SU-DHL-6 (cell line): ENCODE measurements around the gene SLC4A8.
"Not testable (repeated sequence)": the region's sequence is repeated elsewhere in the genome, so short reads cannot be mapped to it uniquely, and the experiment has no call there.

Experiments
- H2AFZ ChIP-seq: fragments of 200-600 bp; sonication (generic); 2 replicates; pipeline ENCODE4 v1.6.1; 2014; ENCODE audit warnings: low read depth, mild to moderate bottlenecking, moderate library complexity, mixed read lengths, antibody characterized with exemption, low read length; ENCODE audit not compliant: severe bottlenecking
- H3F3A ChIP-seq: fragments of 200-600 bp; shearing (Covaris generic); 2 replicates; pipeline ENCODE4 v1.6.0; 2016; ENCODE audit warnings: antibody characterized with exemption, mild to moderate bottlenecking; ENCODE audit not compliant: insufficient read depth
- H3K27ac ChIP-seq: fragments of 200-600 bp; sonication (generic); 2 replicates; pipeline ENCODE4 v1.5.1; 2016; ENCODE audit warnings: low read depth, mild to moderate bottlenecking, low read length, moderate library complexity, mixed read lengths
- H3K27me3 ChIP-seq: fragments of 200-600 bp; sonication (generic), shearing (Covaris generic); 2 replicates; pipeline ENCODE4 v1.6.0; 2014; ENCODE audit warnings: mild to moderate bottlenecking, low read length
- H3K36me3 ChIP-seq: fragments of 200-600 bp; sonication (generic); 2 replicates; pipeline ENCODE4 v1.6.1; 2014; ENCODE audit warnings: mild to moderate bottlenecking, low read length, mixed read lengths
- H3K4me2 ChIP-seq: fragments of 300-600, 200-600 bp; shearing (Covaris generic), sonication (generic); 2 replicates; pipeline ENCODE4 v1.6.0; 2014; ENCODE audit warnings: low read length, low read depth, mild to moderate bottlenecking; ENCODE audit not compliant: poor library complexity, severe bottlenecking
- H3K4me3 ChIP-seq: fragments of 200-600 bp; sonication (generic); 2 replicates; pipeline ENCODE4 v1.5.1; 2014; ENCODE audit warnings: antibody characterized with exemption, low read length, mild to moderate bottlenecking, mixed read lengths; ENCODE audit not compliant: insufficient read depth, poor library complexity, severe bottlenecking
- H3K79me2 ChIP-seq: fragments of 200-600 bp; sonication (generic); 2 replicates; pipeline ENCODE4 v1.6.1; 2014; ENCODE audit warnings: mild to moderate bottlenecking, low read length, moderate library complexity; ENCODE audit not compliant: insufficient read depth
- H3K9ac ChIP-seq: fragments of 200-600 bp; sonication (generic); 2 replicates; pipeline ENCODE4 v1.7.0; 2014; ENCODE audit warnings: mild to moderate bottlenecking, low read length
- H3K9me2 ChIP-seq: fragments of 200-600 bp; sonication (generic); replicated peaks from 2 replicates; pipeline ENCODE4 v1.6.1; 2014; ENCODE audit warnings: low read length; ENCODE audit not compliant: insufficient read depth
- H3K9me3 ChIP-seq: fragments of 200-600 bp; sonication (generic); 2 replicates; pipeline ENCODE4 v1.6.1; 2014; ENCODE audit warnings: low read length, mixed read lengths; ENCODE audit not compliant: insufficient read depth
- H4K20me1 ChIP-seq: fragments of 200-600 bp; sonication (generic); 2 replicates; pipeline ENCODE4 v1.6.1; 2014; ENCODE audit warnings: low read depth, mild to moderate bottlenecking, antibody characterized with exemption, low read length, moderate library complexity, mixed read lengths
- CTCF ChIP-seq: fragments of 200-600 bp; sonication (generic); IDR thresholded peaks from one replicate; pipeline ENCODE4 v1.5.1; 2017; ENCODE audit warnings: antibody characterized with exemption, mild to moderate bottlenecking, low read length, moderate library complexity; ENCODE audit not compliant: insufficient read depth, poor library complexity, severe bottlenecking
- EZH2phosphoT487 ChIP-seq: fragments of 200-600 bp; sonication (generic), shearing (Covaris generic); conservative IDR thresholded peaks from 2 replicates; pipeline ENCODE4 v1.6.1; 2018; ENCODE audit warnings: mild to moderate bottlenecking, antibody characterized with exemption, low read length, moderate library complexity, mixed read lengths

SLC4A8 gene

GRCh38 chr12:51449580-51450246 lies 25.1 kb downstream of the SLC4A8 start:
- Histone ChIP-seq H3K9me2 (no peaks in the 10 kb centered on the region), H3K27ac (no peak overlapping the region), H3K36me3 (no peaks in the 10 kb centered on the region), H4K20me1 (no peaks in the 10 kb centered on the region), H3K9me3 (no peaks in the 10 kb centered on the region), H3K79me2 (no peaks in the 10 kb centered on the region), H3K27me3 (no peaks in the 10 kb centered on the region), H2AFZ (no peak overlapping the region), H3F3A (no peaks in the 10 kb centered on the region), H3K4me3 (no peak overlapping the region), H3K9ac (no peak overlapping the region), H3K4me2 (no peak overlapping the region)
- TF ChIP-seq CTCF (no peak), EZH2phosphoT487 (no peak)

GRCh38 chr12:51450333-51450732 lies 25.7 kb downstream of the SLC4A8 start:
- Histone ChIP-seq H3K9me2 (no peaks in the 10 kb centered on the region), H2AFZ (no peak overlapping the region), H3F3A (no peaks in the 10 kb centered on the region), H3K36me3 (no peaks in the 10 kb centered on the region), H3K27me3 (no peaks in the 10 kb centered on the region), H4K20me1 (no peaks in the 10 kb centered on the region), H3K9ac (no peak overlapping the region), H3K4me2 (no peak overlapping the region), H3K4me3 (no peak overlapping the region), H3K9me3 (no peaks in the 10 kb centered on the region), H3K79me2 (no peaks in the 10 kb centered on the region), H3K27ac (no peak overlapping the region)
- no peak for TF ChIP-seq EZH2phosphoT487
- no peak for TF ChIP-seq CTCF

GRCh38 chr12:51450806-51451205 lies 26.2 kb downstream of the SLC4A8 start:
- no peak overlapping the region for H3K9ac ChIP-seq
- no peaks in the 10 kb centered on the region for H3K36me3 ChIP-seq
- H3K79me2 ChIP-seq, result no peaks in the 10 kb centered on the region
- no peaks in the 10 kb centered on the region for H3F3A ChIP-seq
- H4K20me1 ChIP-seq, result no peaks in the 10 kb centered on the region
- no peaks in the 10 kb centered on the region for H3K9me2 ChIP-seq
- H3K27me3 ChIP-seq, result no peaks in the 10 kb centered on the region
- H2AFZ ChIP-seq, result no peak overlapping the region
- H3K27ac ChIP-seq, result no peak overlapping the region
- TF ChIP-seq CTCF (no peak), EZH2phosphoT487 (no peak)
- H3K4me2 ChIP-seq, result no peak overlapping the region
- no peaks in the 10 kb centered on the region for H3K9me3 ChIP-seq
- H3K4me3 ChIP-seq, result no peak overlapping the region

- H3K36me3 ChIP-seq, H3K79me2 ChIP-seq, H4K20me1 ChIP-seq, H3K4me3 ChIP-seq, H2AFZ ChIP-seq, H3K4me2 ChIP-seq, H3K27me3 ChIP-seq, H3F3A ChIP-seq, H3K9ac ChIP-seq, H3K27ac ChIP-seq, H3K9me3 ChIP-seq, H3K9me2 ChIP-seq: not testable (repeated sequence)
Measured at GRCh38 chr12:51454016-51454415, 29.4 kb downstream of the SLC4A8 start.

- not testable (repeated sequence) for H3K9ac ChIP-seq, H2AFZ ChIP-seq, H3K4me2 ChIP-seq, H3K9me2 ChIP-seq, H4K20me1 ChIP-seq, H3F3A ChIP-seq, H3K4me3 ChIP-seq, H3K9me3 ChIP-seq, H3K36me3 ChIP-seq, H3K27me3 ChIP-seq, H3K27ac ChIP-seq, H3K79me2 ChIP-seq
Measured at GRCh38 chr12:51455050-51455449, 30.4 kb downstream of the SLC4A8 start.
